Activated naive CD4-positive, alpha-beta T cell treated with anti-CD3 and anti-CD28 coated beads, Interleukin-2, amount 50 U/mL, for 24 hours (primary cell): Measurements from ENCODE around the gene PRICKLE2.

Source experiments
- H3K27ac Mint-ChIP-seq: one replicate; pipeline ENCODE4 v1.8.0; 2021; ENCODE audit warnings: mild to moderate bottlenecking, mixed read lengths
- H3K27me3 Mint-ChIP-seq: one replicate; pipeline ENCODE4 v1.8.0; 2021; ENCODE audit warnings: mixed read lengths
- H3K36me3 Mint-ChIP-seq: one replicate; pipeline ENCODE4 v1.8.0; 2021; ENCODE audit warnings: mixed read lengths
- H3K4me1 Mint-ChIP-seq: one replicate; pipeline ENCODE4 v1.8.0; 2021; ENCODE audit warnings: mixed read lengths
- H3K4me3 Mint-ChIP-seq: one replicate; pipeline ENCODE4 v1.8.0; 2021; ENCODE audit warnings: mild to moderate bottlenecking, mixed read lengths
- H3K9me3 Mint-ChIP-seq: one replicate; pipeline ENCODE4 v1.8.0; 2021; ENCODE audit warnings: mixed read lengths

PRICKLE2 gene

GRCh38 chr3:64224826-64225610 is at the start of gene PRICKLE2:
Gene PRICKLE2, minus strand, starts transcription at chr3:64225466. Its CDS starts 26,539 bp downstream, at chr3:64198927.
- Mint-ChIP-seq H3K36me3 (no peaks in the 10 kb centered on the region), H3K9me3 (no peaks in the 10 kb centered on the region), H3K4me1 (no peaks in the 10 kb centered on the region), H3K4me3 (no peak within 1 kb of the TSS), H3K27ac (no peak within 1 kb of the TSS), H3K27me3 (peaks cover 18% of the 10 kb centered on the region)

- no peaks in the 10 kb centered on the region for H3K4me1 Mint-ChIP-seq
- no peaks in the 10 kb centered on the region for H3K36me3 Mint-ChIP-seq
- H3K27me3 Mint-ChIP-seq, result peaks cover 9% of the 10 kb centered on the region
- H3K27ac Mint-ChIP-seq, result no peak overlapping the region
- H3K9me3 Mint-ChIP-seq, result peaks cover 5% of the 10 kb centered on the region
- H3K4me3 Mint-ChIP-seq, result no peak overlapping the region
Measured at GRCh38 chr3:64272842-64273241, 47.6 kb upstream of the PRICKLE2 start.

DNA sequence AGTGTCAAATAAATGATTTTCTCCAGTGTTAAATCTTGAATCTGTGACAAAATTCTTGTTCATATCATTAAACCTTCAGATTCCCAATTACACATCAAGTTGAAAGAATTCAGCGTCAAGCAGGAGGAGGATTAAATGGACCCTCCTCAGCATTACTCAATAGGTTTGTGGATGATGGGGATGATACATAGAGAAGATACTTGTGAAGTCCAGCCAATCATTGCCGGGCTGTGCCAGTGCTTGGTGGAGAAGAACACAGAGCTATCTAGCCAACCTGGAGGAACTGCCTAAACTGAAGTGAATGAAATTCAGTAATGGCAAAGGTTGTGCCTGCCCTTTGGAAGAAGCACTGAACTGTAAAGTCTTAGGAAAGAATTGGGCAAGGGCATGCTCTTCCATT is 47.0 kb upstream of the PRICKLE2 start:
- Mint-ChIP-seq H3K27ac (no peak overlapping the region), H3K9me3 (peaks cover 5% of the 10 kb centered on the region), H3K36me3 (no peaks in the 10 kb centered on the region), H3K4me1 (no peaks in the 10 kb centered on the region), H3K4me3 (no peak overlapping the region), H3K27me3 (peaks cover 10% of the 10 kb centered on the region)

- Mint-ChIP-seq H3K27ac (no peak overlapping the region), H3K4me1 (no peaks in the 10 kb centered on the region), H3K36me3 (no peaks in the 10 kb centered on the region)
Measured at GRCh38 chr3:64271631-64272030, 46.4 kb upstream of the PRICKLE2 start.

DNA sequence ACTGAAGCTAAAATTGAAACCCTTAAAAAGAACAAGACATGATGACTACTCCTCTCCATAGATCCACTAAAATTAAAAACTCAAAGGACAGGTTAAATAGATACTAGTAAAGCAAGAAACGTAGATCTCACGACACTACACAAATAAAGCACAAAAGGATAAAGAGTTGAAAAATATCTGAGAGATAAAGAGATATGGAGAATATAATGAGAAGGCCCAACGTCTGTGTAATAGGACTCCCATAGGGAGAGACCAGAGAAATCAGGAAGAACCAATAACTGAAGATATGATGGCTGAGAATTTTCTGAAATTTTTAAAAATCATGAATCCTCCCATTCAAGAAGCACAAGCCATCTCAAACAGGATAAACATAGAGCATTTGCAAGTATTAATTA is 45.6 kb upstream of the PRICKLE2 start:
- no peak overlapping the region for H3K27ac Mint-ChIP-seq

More at GRCh38 chr3:64271631-64272030, 46.4 kb upstream of the PRICKLE2 start:
- Mint-ChIP-seq H3K27me3 (peaks cover 12% of the 10 kb centered on the region), H3K4me3 (no peak overlapping the region), H3K9me3 (peaks cover 5% of the 10 kb centered on the region)

DNA sequence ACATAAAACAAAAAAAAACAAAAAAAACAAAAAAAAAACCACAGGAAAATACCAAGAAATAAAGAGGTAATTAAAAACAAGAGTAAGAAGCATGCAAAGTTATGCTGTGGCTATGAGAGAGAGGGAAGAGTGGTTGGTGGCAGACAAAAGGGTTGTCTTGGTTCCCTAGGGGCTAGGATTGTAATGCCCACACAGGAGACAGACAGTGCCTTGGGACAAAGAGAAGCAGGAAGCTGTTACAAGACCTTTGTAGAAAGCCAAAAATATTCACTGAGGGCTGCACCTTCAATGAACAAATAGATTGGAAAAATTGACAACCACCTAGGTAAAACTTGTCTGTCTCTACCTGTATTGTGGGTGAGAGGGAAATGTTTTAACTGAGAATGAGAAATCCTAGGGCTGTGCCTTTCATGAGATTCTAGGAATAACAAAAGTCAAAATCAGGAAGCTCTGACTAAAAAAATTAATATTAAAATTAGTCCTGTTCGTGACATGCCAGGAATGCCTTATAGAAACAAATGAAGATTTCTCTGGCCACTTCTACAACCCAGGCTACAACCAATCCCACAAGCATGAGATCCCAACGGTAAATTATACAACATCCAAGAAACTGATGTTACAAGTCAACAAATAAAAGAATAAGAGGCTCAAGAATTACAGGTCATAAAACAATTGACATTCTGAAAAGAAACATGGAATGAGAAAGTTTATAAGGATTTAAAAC is 45.0 kb upstream of the PRICKLE2 start:
- peaks cover 5% of the 10 kb centered on the region for H3K9me3 Mint-ChIP-seq
- no peaks in the 10 kb centered on the region for H3K4me1 Mint-ChIP-seq
- no peak overlapping the region for H3K27ac Mint-ChIP-seq
- no peaks in the 10 kb centered on the region for H3K36me3 Mint-ChIP-seq
- peaks cover 17% of the 10 kb centered on the region for H3K27me3 Mint-ChIP-seq
- H3K4me3 Mint-ChIP-seq, result no peak overlapping the region

More for the DNA sequence above, 45.6 kb upstream of the PRICKLE2 start:
- Mint-ChIP-seq H3K27me3 (peaks cover 14% of the 10 kb centered on the region), H3K9me3 (peaks cover 5% of the 10 kb centered on the region), H3K36me3 (no peaks in the 10 kb centered on the region), H3K4me1 (no peaks in the 10 kb centered on the region), H3K4me3 (no peak overlapping the region)

- no peaks in the 10 kb centered on the region for H3K4me1 Mint-ChIP-seq
- peaks cover 19% of the 10 kb centered on the region for H3K27me3 Mint-ChIP-seq
- peaks cover 5% of the 10 kb centered on the region for H3K9me3 Mint-ChIP-seq
- no peaks in the 10 kb centered on the region for H3K36me3 Mint-ChIP-seq
- H3K27ac Mint-ChIP-seq, result no peak overlapping the region
- H3K4me3 Mint-ChIP-seq, result no peak overlapping the region
Measured at GRCh38 chr3:64268926-64269325, 43.7 kb upstream of the PRICKLE2 start.

- no peak overlapping the region for H3K4me3 Mint-ChIP-seq
- H3K9me3 Mint-ChIP-seq, result peaks cover 5% of the 10 kb centered on the region
- H3K27ac Mint-ChIP-seq, result no peak overlapping the region
- no peaks in the 10 kb centered on the region for H3K4me1 Mint-ChIP-seq
- H3K27me3 Mint-ChIP-seq, result peaks cover 16% of the 10 kb centered on the region
- no peaks in the 10 kb centered on the region for H3K36me3 Mint-ChIP-seq
Measured at GRCh38 chr3:64267721-64268604, 42.7 kb upstream of the PRICKLE2 start.

DNA sequence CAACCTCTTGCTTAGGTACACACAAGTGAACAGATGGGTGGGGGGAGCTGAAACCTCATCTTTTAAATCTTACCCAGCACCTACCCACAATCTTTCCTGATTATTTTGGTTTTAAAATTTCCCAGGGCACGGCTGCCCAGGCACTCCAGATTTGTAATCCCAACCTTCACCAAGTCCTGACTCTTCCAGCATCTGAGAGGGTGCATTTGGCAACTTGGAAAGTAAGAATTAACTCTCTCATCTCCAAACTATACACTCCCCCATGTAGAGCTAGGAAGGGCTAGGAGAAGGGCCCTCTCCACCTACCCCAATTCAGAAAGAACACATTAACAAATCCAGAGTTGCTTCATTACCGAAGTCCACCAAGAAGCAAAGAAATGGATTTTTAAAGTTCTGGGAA is 41.7 kb upstream of the PRICKLE2 start:
- Mint-ChIP-seq H3K9me3 (peaks cover 5% of the 10 kb centered on the region), H3K4me1 (no peaks in the 10 kb centered on the region), H3K36me3 (no peaks in the 10 kb centered on the region), H3K27ac (no peak overlapping the region), H3K27me3 (peaks cover 21% of the 10 kb centered on the region), H3K4me3 (no peak overlapping the region)

DNA sequence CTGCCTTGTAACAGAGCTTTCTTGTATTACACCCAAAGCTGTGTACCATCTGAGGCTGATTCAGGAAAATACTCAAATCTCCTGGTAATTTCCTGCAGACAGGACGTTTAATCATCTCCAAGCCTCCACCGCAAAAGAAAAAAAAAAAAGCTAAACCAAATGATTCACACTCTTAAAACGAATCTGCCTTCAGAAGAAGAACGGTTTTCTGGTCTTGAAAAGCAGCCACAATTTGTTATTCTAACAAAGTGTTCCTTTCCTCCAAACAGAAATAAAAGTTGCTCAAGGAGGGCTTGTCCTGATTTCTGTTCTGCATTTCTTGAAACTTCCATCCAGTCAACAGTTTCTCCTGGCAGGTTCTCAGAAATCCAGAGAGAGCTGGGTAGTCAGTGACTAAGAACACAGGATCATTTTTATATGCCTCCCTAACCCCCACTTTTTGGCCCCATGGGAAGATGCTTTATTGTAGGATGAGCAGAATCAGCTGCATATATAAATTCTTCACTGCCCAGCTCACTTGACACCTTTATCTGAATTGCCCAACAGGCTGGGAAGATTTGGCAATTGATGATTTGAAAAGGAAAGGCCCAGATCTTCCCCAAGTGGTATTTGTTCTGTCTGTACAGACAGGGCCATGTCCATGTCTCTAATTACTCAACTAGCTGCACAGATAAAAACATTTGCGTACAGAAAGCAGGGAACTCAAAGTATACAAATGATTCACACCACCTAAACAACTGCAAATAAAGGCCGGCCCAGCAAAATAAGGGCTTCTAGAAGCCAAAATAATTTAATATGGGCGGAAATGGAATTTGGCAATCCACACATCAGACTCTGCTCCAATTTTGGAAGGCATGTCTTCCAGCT is 41.0 kb upstream of the PRICKLE2 start:
- Mint-ChIP-seq H3K4me1 (no peaks in the 10 kb centered on the region), H3K27ac (no peak overlapping the region), H3K4me3 (no peak overlapping the region), H3K27me3 (peaks cover 24% of the 10 kb centered on the region), H3K36me3 (no peaks in the 10 kb centered on the region), H3K9me3 (peaks cover 5% of the 10 kb centered on the region)

- Mint-ChIP-seq H3K9me3 (peaks cover 5% of the 10 kb centered on the region), H3K27ac (no peak overlapping the region), H3K4me1 (no peaks in the 10 kb centered on the region), H3K4me3 (no peak overlapping the region), H3K36me3 (no peaks in the 10 kb centered on the region), H3K27me3 (peaks cover 26% of the 10 kb centered on the region)
Measured at GRCh38 chr3:64265646-64266045, 40.4 kb upstream of the PRICKLE2 start.

DNA sequence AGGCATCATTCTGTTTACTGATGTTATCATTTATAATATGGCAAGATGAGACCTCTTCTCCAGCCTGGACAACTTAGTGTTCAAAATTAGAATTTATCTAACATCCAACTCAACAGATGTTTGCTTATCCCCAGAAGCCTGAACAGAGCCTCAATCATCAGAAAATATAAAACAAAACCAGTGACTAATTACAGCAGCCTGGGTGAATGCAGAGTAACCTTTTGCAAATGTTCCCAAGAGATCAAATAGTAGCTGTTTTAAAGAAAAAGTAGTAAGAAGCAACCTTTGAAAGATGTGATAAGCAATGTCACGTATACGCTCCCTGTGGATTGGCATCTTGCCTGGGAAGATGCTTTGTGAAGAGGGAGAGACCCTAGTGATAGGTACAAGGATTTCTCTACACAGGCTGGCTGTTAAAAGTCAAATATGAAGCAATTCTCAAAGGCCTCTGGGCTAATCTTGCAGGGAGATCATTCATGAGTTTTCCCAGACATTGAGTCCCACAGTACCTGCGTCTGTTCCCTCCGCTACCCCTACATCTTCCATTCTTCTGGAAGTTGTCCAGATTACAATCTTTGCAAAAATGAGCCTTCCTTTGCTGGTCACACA is 39.3 kb upstream of the PRICKLE2 start:
- H3K9me3 Mint-ChIP-seq, result peaks cover 5% of the 10 kb centered on the region
- peaks cover 26% of the 10 kb centered on the region for H3K27me3 Mint-ChIP-seq
- no peaks in the 10 kb centered on the region for H3K4me1 Mint-ChIP-seq
- no peaks in the 10 kb centered on the region for H3K36me3 Mint-ChIP-seq
- no peak overlapping the region for H3K4me3 Mint-ChIP-seq
- no peak overlapping the region for H3K27ac Mint-ChIP-seq

DNA sequence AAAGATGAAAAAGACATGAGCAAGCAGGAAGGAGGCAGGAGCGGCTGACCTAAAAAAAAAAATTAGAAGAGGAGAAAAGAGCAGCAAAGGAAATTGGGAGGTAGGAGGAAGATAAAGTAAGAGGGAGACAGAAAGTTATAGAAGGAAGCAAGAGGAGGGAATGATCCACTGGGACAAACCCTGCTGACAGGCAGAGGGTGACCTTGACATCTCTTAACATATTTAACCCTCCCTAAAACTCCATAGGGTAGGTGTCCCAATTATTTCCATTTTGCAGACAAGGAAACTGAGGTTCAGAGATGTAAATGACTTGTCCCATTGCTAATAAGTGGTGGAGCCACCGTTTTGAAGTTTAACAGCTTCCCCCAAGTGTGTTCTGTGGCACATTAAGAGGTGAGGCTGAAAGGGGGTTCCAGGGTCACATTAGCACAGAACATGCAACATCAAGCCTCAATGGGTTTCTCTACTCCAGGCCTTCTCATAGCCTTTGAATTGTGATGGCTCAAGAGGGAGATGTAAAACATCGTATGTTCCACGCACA is 37.4 kb upstream of the PRICKLE2 start:
- H3K4me1 Mint-ChIP-seq, result no peaks in the 10 kb centered on the region
- no peaks in the 10 kb centered on the region for H3K36me3 Mint-ChIP-seq
- H3K27me3 Mint-ChIP-seq, result peaks cover 23% of the 10 kb centered on the region
- H3K4me3 Mint-ChIP-seq, result no peak overlapping the region
- no peak overlapping the region for H3K27ac Mint-ChIP-seq
- no peaks in the 10 kb centered on the region for H3K9me3 Mint-ChIP-seq

GRCh38 chr3:64260431-64260830 is 35.2 kb upstream of the PRICKLE2 start:
- Mint-ChIP-seq H3K27me3 (peaks cover 17% of the 10 kb centered on the region), H3K27ac (no peak overlapping the region), H3K36me3 (no peaks in the 10 kb centered on the region), H3K4me3 (no peak overlapping the region), H3K4me1 (no peaks in the 10 kb centered on the region), H3K9me3 (no peaks in the 10 kb centered on the region)
